ENCODE measurements around the gene SLIT3. TPM values are rescaled to one million over a fixed set of nuclear protein-coding genes. Genes with fewer than 3 reads are reported as not detected.

The SLIT3 gene
- total and polyA plus RNA-seq, 4 experiments from 2014 or later: not detected

DNA sequence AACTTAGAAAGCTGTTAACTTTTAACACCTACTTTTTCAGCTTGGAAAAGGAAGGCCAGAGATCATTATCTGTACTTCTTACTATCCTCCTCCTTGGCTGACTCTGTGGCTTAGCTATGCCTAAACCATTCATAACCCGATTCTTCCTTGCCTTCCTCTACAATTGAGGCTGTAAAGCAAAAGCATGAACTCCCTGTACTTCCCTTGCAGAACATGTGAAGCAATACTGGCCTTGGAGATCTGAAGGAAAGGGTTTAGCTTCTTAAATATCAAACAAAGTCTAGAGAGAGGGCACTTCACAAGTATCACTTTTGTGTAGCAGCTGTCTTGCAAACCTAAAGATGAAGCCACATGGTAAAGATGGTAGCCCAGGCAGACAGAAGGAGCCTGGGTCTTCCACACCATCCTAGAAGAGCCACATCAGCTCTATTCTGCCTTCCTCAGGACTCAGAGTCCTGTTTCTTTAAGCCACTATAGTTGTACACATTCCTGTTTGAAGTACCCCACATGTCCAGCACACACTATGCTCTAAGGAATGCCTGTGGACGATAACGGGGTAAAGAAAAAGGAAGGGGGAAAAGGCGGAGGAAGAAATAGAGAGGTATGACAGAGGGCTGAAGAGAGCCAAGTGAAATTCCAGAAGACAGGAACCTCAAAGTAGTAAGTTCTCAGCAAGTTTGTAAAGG, 169.2 kb downstream of the SLIT3 start:
- Mint-ChIP-seq H3K4me3 (no peak overlapping the region), H3K4me1 (no peaks in the 10 kb centered on the region), H3K27ac (no peak overlapping the region), H3K9me3 (peaks cover 0 to 2% (median 0%) of the 10 kb centered on the region in 8 donors), H3K27me3 (peaks cover 0 to 2% of the 10 kb centered on the region in 2 donors), H3K36me3 (no peaks in the 10 kb centered on the region)
- CTCF ChIA-PET (ENCODE audit: partially characterized antibody): no interaction called here
- Histone ChIP-seq H3K27me3 (ENCODE audit: insufficient read depth, low read length) (no peaks in the 10 kb centered on the region), H3K36me3 (ENCODE audit: insufficient read depth, low read length) (no peaks in the 10 kb centered on the region), H3K27ac (ENCODE audit: low read depth, low read length) (no peak overlapping the region), H3K9me3 (ENCODE audit: control insufficient read depth in 1 of 2, low read length in 2 of 2) (no peaks in the 10 kb centered on the region), H3K4me1 (ENCODE audit: insufficient read depth, low read length) (no peaks in the 10 kb centered on the region), H3K4me3 (ENCODE audit: low read length in 2 of 2) (no peak overlapping the region)
- POLR2A ChIA-PET (ENCODE audit: partially characterized antibody): no interaction called here
- no peak for DNase-seq
- intact Hi-C loops (cut with micrococcal nuclease): no loop called here

GRCh38 chr5:169128679-169129078, 172.3 kb downstream of the SLIT3 start:
- POLR2A ChIA-PET (ENCODE audit: partially characterized antibody): no interaction called here
- no peaks in the 10 kb centered on the region for H3K36me3 Mint-ChIP-seq
- Histone ChIP-seq H3K36me3 (ENCODE audit: insufficient read depth, low read length) (no peaks in the 10 kb centered on the region), H3K4me1 (ENCODE audit: insufficient read depth, low read length) (no peaks in the 10 kb centered on the region), H3K9me3 (ENCODE audit: control insufficient read depth in 1 of 2, low read length in 2 of 2) (no peaks in the 10 kb centered on the region), H3K27ac (ENCODE audit: low read depth, low read length) (no peak overlapping the region), H3K27me3 (ENCODE audit: insufficient read depth, low read length) (no peaks in the 10 kb centered on the region), H3K4me3 (ENCODE audit: low read length in 2 of 2) (no peak overlapping the region)
- H3K27me3 Mint-ChIP-seq: peaks cover 0 to 2% of the 10 kb centered on the region in 2 donors
- H3K4me3 Mint-ChIP-seq: no peak overlapping the region
- no peak overlapping the region for H3K27ac Mint-ChIP-seq
- DNase-seq: no peak
- intact Hi-C loops (cut with micrococcal nuclease): no loop called here
- CTCF ChIA-PET (ENCODE audit: partially characterized antibody): no interaction called here
- H3K4me1 Mint-ChIP-seq: no peaks in the 10 kb centered on the region
- H3K9me3 Mint-ChIP-seq: no peaks in the 10 kb centered on the region

DNA sequence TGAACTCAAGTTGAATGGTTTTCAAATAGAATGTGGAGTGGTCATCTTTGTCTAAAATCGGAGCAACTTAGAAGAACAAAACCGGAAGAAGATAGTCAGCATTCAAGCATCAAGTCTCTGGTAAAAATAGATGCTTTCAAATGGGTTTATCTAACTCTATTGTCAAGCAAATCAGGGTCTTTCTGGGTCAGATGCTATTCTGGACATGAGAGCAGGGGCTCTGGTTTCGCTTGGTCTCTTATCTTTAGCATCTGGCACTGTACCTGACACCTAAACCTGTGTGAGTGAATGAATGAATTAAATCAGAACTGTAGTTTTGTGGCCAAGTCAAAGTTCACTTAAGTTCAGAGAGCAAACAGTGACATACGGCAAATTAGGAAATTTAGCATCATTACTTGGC, 173.5 kb downstream of the SLIT3 start:
- peaks cover 0 to 5% (median 0%) of the 10 kb centered on the region in 8 donors for H3K9me3 Mint-ChIP-seq
- intact Hi-C loops (cut with micrococcal nuclease): no loop called here
- H3K27me3 Mint-ChIP-seq: peaks cover 0 to 2% of the 10 kb centered on the region in 2 donors
- DNase-seq: no peak
- Histone ChIP-seq H3K27ac (ENCODE audit: low read depth, low read length) (no peak overlapping the region), H3K9me3 (ENCODE audit: control insufficient read depth in 1 of 2, low read length in 2 of 2) (no peaks in the 10 kb centered on the region), H3K36me3 (ENCODE audit: insufficient read depth, low read length) (no peaks in the 10 kb centered on the region), H3K27me3 (ENCODE audit: insufficient read depth, low read length) (no peaks in the 10 kb centered on the region), H3K4me1 (ENCODE audit: insufficient read depth, low read length) (no peaks in the 10 kb centered on the region), H3K4me3 (ENCODE audit: low read length in 2 of 2) (no peak overlapping the region)
- no peak overlapping the region for H3K4me3 Mint-ChIP-seq
- ChIA-PET CTCF (ENCODE audit: partially characterized antibody) (no interaction called here), POLR2A (ENCODE audit: partially characterized antibody) (no interaction called here)
- H3K4me1 Mint-ChIP-seq: no peaks in the 10 kb centered on the region
- H3K27ac Mint-ChIP-seq: no peak overlapping the region
- H3K36me3 Mint-ChIP-seq: no peaks in the 10 kb centered on the region

DNA sequence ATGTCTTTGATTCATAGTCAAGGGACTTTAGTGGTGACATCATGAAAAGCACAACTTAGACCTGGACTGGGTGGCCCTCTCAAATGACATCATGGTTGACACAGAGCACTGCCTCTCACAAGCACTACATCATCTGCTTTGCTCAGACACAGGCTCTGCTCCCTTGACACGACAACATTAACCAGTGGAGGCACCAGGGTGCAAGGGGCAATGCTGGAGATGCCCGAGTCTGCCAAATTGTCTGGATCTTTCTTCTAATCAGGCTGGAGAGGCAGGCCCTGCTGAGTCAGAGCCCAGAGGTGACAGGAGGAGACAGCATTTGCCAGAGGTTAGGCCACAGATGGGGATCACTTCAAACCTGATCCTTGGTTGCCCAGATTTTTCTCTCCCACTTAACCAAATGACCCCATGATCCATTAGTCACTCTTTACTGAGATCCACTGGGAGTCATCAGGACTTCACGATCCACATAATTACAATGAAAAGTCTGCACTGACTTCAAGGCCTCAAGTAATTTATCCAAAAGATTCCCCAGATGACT, 174.4 kb downstream of the SLIT3 start:
- CTCF ChIA-PET (ENCODE audit: partially characterized antibody): no interaction called here
- Histone ChIP-seq H3K4me1 (ENCODE audit: insufficient read depth, low read length) (no peaks in the 10 kb centered on the region), H3K27me3 (ENCODE audit: insufficient read depth, low read length) (no peaks in the 10 kb centered on the region), H3K9me3 (ENCODE audit: control insufficient read depth in 1 of 2, low read length in 2 of 2) (no peaks in the 10 kb centered on the region), H3K36me3 (ENCODE audit: insufficient read depth, low read length) (no peaks in the 10 kb centered on the region), H3K4me3 (ENCODE audit: low read length in 2 of 2) (no peak overlapping the region), H3K27ac (ENCODE audit: low read depth, low read length) (no peak overlapping the region)
- POLR2A ChIA-PET (ENCODE audit: partially characterized antibody): no interaction called here
- peaks cover 0 to 5% (median 0%) of the 10 kb centered on the region in 8 donors for H3K9me3 Mint-ChIP-seq
- H3K4me1 Mint-ChIP-seq: no peaks in the 10 kb centered on the region
- H3K4me3 Mint-ChIP-seq: no peak overlapping the region
- no peak for DNase-seq
- H3K36me3 Mint-ChIP-seq: no peaks in the 10 kb centered on the region
- intact Hi-C loops (cut with micrococcal nuclease): no loop called here
- H3K27ac Mint-ChIP-seq: no peak overlapping the region
- peaks cover 0 to 3% of the 10 kb centered on the region in 2 donors for H3K27me3 Mint-ChIP-seq

DNA sequence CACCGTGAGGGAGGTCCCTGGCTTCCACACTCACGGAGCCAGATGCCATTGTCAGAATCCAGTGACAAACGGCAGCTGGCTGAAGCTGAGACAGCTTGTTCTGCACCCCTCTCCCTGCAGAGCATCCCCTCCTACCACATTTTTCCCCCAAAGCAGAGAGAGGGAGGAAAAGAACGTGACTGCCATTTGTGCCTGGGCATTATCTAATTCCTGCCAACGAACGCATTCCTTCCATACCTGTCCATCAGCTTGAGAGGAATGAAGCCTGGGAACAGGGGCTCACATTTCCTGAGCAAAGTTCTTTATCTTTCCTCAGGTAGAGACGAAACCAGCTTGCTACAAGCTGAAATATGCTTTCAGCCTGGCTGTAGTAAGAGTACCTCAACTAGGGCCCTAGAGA, 175.4 kb downstream of the SLIT3 start:
- intact Hi-C loops (cut with micrococcal nuclease): no loop called here
- Histone ChIP-seq H3K27me3 (ENCODE audit: insufficient read depth, low read length) (no peaks in the 10 kb centered on the region), H3K27ac (ENCODE audit: low read depth, low read length) (no peak overlapping the region), H3K36me3 (ENCODE audit: insufficient read depth, low read length) (no peaks in the 10 kb centered on the region), H3K9me3 (ENCODE audit: control insufficient read depth in 1 of 2, low read length in 2 of 2) (no peaks in the 10 kb centered on the region), H3K4me3 (ENCODE audit: low read length in 2 of 2) (no peak overlapping the region), H3K4me1 (ENCODE audit: insufficient read depth, low read length) (no peaks in the 10 kb centered on the region)
- no peak for DNase-seq
- CTCF ChIA-PET (ENCODE audit: partially characterized antibody): no interaction called here
- Mint-ChIP-seq H3K4me1 (no peaks in the 10 kb centered on the region), H3K27ac (no peak overlapping the region), H3K9me3 (peaks cover 0 to 5% (median 0%) of the 10 kb centered on the region in 8 donors), H3K27me3 (peaks cover 0 to 3% of the 10 kb centered on the region in 2 donors), H3K36me3 (no peaks in the 10 kb centered on the region), H3K4me3 (no peak overlapping the region)
- POLR2A ChIA-PET (ENCODE audit: partially characterized antibody): no interaction called here

- Histone ChIP-seq H3K36me3 (ENCODE audit: insufficient read depth, low read length) (no peaks in the 10 kb centered on the region), H3K27ac (ENCODE audit: low read depth, low read length) (no peak overlapping the region), H3K4me3 (ENCODE audit: low read length in 2 of 2) (no peak overlapping the region), H3K27me3 (ENCODE audit: insufficient read depth, low read length) (no peaks in the 10 kb centered on the region), H3K4me1 (ENCODE audit: insufficient read depth, low read length) (no peaks in the 10 kb centered on the region), H3K9me3 (ENCODE audit: control insufficient read depth in 1 of 2, low read length in 2 of 2) (no peaks in the 10 kb centered on the region)
- POLR2A ChIA-PET (ENCODE audit: partially characterized antibody): no interaction called here
- no peak overlapping the region for H3K4me3 Mint-ChIP-seq
- H3K4me1 Mint-ChIP-seq: no peaks in the 10 kb centered on the region
- peaks cover 0 to 5% (median 0%) of the 10 kb centered on the region in 8 donors for H3K9me3 Mint-ChIP-seq
- H3K27ac Mint-ChIP-seq: no peak overlapping the region
- DNase-seq: no peak
- CTCF ChIA-PET (ENCODE audit: partially characterized antibody): no interaction called here
- intact Hi-C loops (cut with micrococcal nuclease): no loop called here
- H3K36me3 Mint-ChIP-seq: no peaks in the 10 kb centered on the region
- peaks cover 0 to 5% of the 10 kb centered on the region in 2 donors for H3K27me3 Mint-ChIP-seq
These were observed 178.0 kb downstream of the SLIT3 start for GRCh38 chr5:169122951-169123350.

DNA sequence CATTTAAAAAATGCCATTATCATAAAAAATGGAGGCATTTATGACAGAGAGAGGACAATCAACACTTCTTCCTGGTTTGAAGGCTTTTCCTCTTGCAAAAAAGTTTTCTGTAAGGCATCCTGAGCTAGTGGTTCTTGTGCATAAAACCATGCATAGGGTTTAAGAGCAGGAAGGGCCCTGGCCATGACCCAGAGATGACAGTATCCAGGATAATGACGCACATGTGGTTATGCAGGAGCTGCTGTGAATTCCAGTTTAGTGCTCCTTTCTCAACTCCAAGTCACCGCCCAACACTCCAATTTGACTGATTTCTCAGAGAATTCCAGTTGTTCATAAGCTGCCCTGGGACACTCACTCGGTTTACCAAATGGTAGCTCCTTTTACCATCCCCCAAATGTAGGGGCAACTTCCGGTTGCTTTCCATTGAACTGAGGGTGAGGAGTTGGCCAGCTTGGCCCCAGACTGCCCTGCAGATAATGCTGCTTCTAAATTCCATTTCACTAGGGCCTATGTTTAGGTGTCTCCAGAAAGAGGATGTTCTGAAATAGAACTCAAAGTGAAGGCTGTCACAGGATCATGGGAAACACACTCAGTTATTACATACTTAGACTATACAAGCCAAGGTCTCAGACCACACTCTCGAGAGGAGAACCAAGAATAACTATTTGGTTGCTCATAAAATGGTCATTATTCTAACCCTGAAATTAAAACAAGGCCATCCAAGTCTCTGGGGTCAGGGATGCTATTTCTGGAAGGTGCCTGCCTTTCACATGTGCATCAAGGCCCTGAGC, 179.1 kb downstream of the SLIT3 start:
- intact Hi-C loops (cut with micrococcal nuclease): no loop called here
- H3K36me3 ChIP-seq (ENCODE audit: insufficient read depth, low read length): no peaks in the 10 kb centered on the region
- no peak overlapping the region for H3K4me3 ChIP-seq (ENCODE audit: low read length in 2 of 2)
- H3K27ac ChIP-seq (ENCODE audit: low read depth, low read length): no peak overlapping the region
- no peaks in the 10 kb centered on the region for H3K27me3 ChIP-seq (ENCODE audit: insufficient read depth, low read length)
- no peaks in the 10 kb centered on the region for H3K9me3 ChIP-seq (ENCODE audit: control insufficient read depth in 1 of 2, low read length in 2 of 2)
- H3K4me1 ChIP-seq (ENCODE audit: insufficient read depth, low read length): no peaks in the 10 kb centered on the region
- H3K27me3 Mint-ChIP-seq: peaks cover 0 to 3% of the 10 kb centered on the region in 2 donors
- H3K36me3 Mint-ChIP-seq: no peaks in the 10 kb centered on the region
- ChIA-PET POLR2A (ENCODE audit: partially characterized antibody) (no interaction called here), CTCF (ENCODE audit: partially characterized antibody) (no interaction called here)
- H3K4me3 Mint-ChIP-seq: no peak overlapping the region
- H3K4me1 Mint-ChIP-seq: no peaks in the 10 kb centered on the region
- no peak overlapping the region for H3K27ac Mint-ChIP-seq
- no peak for DNase-seq
- peaks cover 0 to 5% (median 0%) of the 10 kb centered on the region in 8 donors for H3K9me3 Mint-ChIP-seq

Measured in CD4-positive, alpha-beta memory T cell (primary cell).